Activated naive CD4-positive, alpha-beta T cell treated with Interleukin-2 at 50 U/mL for 16 hours (primary cell): ENCODE measurements around the gene ABHD13.
"Not testable (repeated sequence)": the region's sequence is repeated elsewhere in the genome, so short reads cannot be mapped to it uniquely, and the experiment has no call there.

Experiments used
- DNase-seq: peaks from one replicate; pipeline ENCODE4 v3.0.0-alpha.2; 2020

Gene ABHD13

GRCh38 chr13:108225440-108225839 is 7.2 kb downstream of the ABHD13 start:
- no peak for DNase-seq

GRCh38 chr13:108226184-108226583 is 8.0 kb downstream of the ABHD13 start:
- no peak for DNase-seq

- no peak for DNase-seq
Observed at GRCh38 chr13:108227651-108228272, 9.6 kb downstream of the ABHD13 start.

GRCh38 chr13:108230377-108230776 is 12.2 kb downstream of the ABHD13 start:
- no peak for DNase-seq

- no peak for DNase-seq
Observed at GRCh38 chr13:108249150-108249549, 31.0 kb downstream of the ABHD13 start.

- no peak for DNase-seq
Observed at GRCh38 chr13:108257248-108257647, 39.1 kb downstream of the ABHD13 start.

GRCh38 chr13:108263621-108264355 is 45.6 kb downstream of the ABHD13 start:
- DNase-seq: no peak

GRCh38 chr13:108266321-108266990 is 48.3 kb downstream of the ABHD13 start:
- no peak for DNase-seq

- no peak for DNase-seq
Observed at GRCh38 chr13:108267347-108267746, 49.2 kb downstream of the ABHD13 start.

GRCh38 chr13:108267855-108268254 is 49.7 kb downstream of the ABHD13 start:
- DNase-seq: not testable (repeated sequence)

GRCh38 chr13:108268466-108269112 is 50.4 kb downstream of the ABHD13 start:
- no peak for DNase-seq

- peak; percentile 58 for DNase-seq
Observed at GRCh38 chr13:108269601-108270328, 51.6 kb downstream of the ABHD13 start, which contains the start of gene TNFSF13B. Gene TNFSF13B (plus strand): TSS chr13:108269718. CDS start chr13:108269896, 178 bp downstream.

- no peak for DNase-seq
Observed at GRCh38 chr13:108270442-108270841, 52.2 kb downstream of the ABHD13 start.

GRCh38 chr13:108272333-108272732 is 54.1 kb downstream of the ABHD13 start:
- no peak for DNase-seq

GRCh38 chr13:108273429-108274118 is 55.4 kb downstream of the ABHD13 start:
- DNase-seq: no peak

- no peak for DNase-seq
Observed at GRCh38 chr13:108274718-108275117, 56.5 kb downstream of the ABHD13 start.

GRCh38 chr13:108276060-108276459 is 57.9 kb downstream of the ABHD13 start:
- no peak for DNase-seq

GRCh38 chr13:108278466-108278865 is 60.3 kb downstream of the ABHD13 start:
- DNase-seq: no peak

GRCh38 chr13:108281901-108282300 is 63.7 kb downstream of the ABHD13 start:
- DNase-seq: no peak

- DNase-seq: no peak
Observed at GRCh38 chr13:108283110-108283509, 64.9 kb downstream of the ABHD13 start.
